Measurements from ENCODE around the gene CCDC183.

GRCh38 chr9:136831720-136832104 is 35.6 kb downstream of the CCDC183 start:
- TF ChIP-seq CTCF (IDR thresholded peaks at IDR 0.05) = no peak
- TF ChIP-seq POLR2A (IDR thresholded peaks at IDR 0.05) = no peak
- no peak for TF ChIP-seq EP300 (IDR thresholded peaks at IDR 0.05)

Measured in sigmoid colon (tissue), 4 donors.